Activated naive CD8-positive, alpha-beta T cell (primary cell): ENCODE measurements around the gene CSTF2T.

ENCODE experiments used
- H3K27ac Mint-ChIP-seq: one replicate; pipeline ENCODE4 v1.8.0; 2021; ENCODE audit warnings: mixed read lengths
- H3K27me3 Mint-ChIP-seq: one replicate; pipeline ENCODE4 v1.8.0; 2021; ENCODE audit warnings: mixed read lengths
- H3K36me3 Mint-ChIP-seq: one replicate; pipeline ENCODE4 v1.8.0; 2021; ENCODE audit warnings: mixed read lengths
- H3K4me1 Mint-ChIP-seq: one replicate; pipeline ENCODE4 v1.8.0; 2021; ENCODE audit warnings: low read depth, mixed read lengths
- H3K4me3 Mint-ChIP-seq: one replicate; pipeline ENCODE4 v1.8.0; 2021; ENCODE audit warnings: mild to moderate bottlenecking, mixed read lengths
- H3K9me3 Mint-ChIP-seq: one replicate; pipeline ENCODE4 v1.8.0; 2021; ENCODE audit warnings: low read depth, mixed read lengths

The CSTF2T gene

DNA sequence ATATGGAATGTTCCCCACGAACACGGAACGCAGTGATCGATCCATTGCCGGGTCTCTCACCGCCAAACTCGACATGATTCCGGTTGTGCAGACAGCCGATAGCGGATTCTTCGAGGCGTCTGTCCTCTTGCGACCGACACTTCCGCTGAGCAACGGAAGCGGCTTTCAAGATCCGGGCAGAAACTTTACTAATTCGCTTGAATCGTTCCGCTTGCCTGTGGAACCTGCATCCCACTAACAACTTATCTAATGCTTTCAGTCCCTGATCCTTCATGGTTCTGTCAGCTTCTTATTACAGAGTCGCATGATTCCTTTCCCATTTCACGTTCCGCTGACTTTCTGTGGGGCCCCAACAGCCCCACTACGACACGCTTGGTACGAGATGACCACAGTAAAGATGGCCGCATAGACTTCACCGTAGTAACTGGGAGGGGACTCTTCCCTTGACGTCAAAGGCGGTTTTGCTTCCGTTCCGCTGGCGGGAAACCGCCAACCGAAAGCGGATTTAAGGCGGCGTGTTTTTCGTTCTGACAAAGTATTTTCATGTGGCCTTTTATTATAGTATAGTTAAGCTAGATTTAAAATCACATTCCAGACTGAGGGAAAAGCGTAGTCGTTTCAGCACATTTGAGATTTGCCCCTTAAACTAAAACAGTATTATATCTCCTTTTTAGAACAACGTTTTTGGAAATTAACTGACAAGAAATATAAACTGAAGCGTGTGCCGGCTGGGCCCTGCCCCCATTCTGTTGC, at the start of gene CSTF2T:
Gene CSTF2T, minus strand, starts transcription at position 121 of the 753 bp plus-strand sequence. Its CDS starts 46 bp downstream, at position 75.
- peak within 1 kb of the TSS; percentile 100 for H3K27ac Mint-ChIP-seq
- H3K36me3 Mint-ChIP-seq, result peaks cover 14% of the 10 kb centered on the region
- peaks cover 54% of the 10 kb centered on the region for H3K4me1 Mint-ChIP-seq
- H3K27me3 Mint-ChIP-seq, result no peaks in the 10 kb centered on the region
- peak within 1 kb of the TSS; percentile 98 for H3K4me3 Mint-ChIP-seq
- H3K9me3 Mint-ChIP-seq, result no peaks in the 10 kb centered on the region

DNA sequence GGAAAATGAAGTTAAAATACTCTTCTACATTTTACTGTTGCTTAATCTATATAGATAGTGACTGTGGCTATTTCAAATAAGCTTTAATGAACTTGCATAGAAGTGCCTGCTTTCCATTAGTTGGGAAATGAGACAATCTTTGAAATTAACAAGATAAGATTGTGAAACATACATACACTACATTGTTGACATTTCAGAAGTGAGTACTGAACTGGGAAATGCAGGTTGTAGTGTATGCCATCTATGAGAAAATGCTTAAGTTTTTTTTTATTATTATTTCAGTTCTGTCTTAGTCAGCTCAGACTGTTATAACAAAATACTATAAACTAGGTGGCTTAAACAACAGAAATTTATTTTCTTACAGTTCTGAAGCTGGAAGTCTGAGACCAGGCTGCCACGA, 49.6 kb upstream of the CSTF2T start:
- Mint-ChIP-seq H3K27me3 (no peaks in the 10 kb centered on the region), H3K4me1 (no peaks in the 10 kb centered on the region), H3K36me3 (no peaks in the 10 kb centered on the region), H3K9me3 (no peaks in the 10 kb centered on the region), H3K27ac (no peak overlapping the region), H3K4me3 (no peak overlapping the region)

GRCh38 chr10:51747216-51747615, 47.8 kb upstream of the CSTF2T start:
- Mint-ChIP-seq H3K36me3 (no peaks in the 10 kb centered on the region), H3K4me1 (no peaks in the 10 kb centered on the region), H3K9me3 (no peaks in the 10 kb centered on the region), H3K4me3 (no peak overlapping the region), H3K27ac (no peak overlapping the region), H3K27me3 (no peaks in the 10 kb centered on the region)

DNA sequence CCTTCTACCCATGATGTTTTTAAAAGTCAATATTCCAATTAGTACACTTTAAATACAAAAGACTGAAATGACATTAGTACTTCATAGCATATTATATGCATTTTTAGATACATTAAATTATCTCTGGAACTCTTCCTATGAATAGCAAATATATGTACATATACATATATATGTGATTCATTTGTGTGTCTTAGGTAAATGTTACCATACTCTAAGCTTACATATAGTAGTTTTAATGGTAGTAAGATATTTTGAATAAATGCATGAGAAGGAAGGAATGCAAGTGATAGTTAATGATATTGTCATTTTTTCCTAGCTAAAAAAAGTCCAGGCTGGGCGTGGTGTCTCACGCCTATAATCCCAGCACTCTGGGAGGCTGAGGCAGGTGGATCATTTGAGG, 46.0 kb upstream of the CSTF2T start:
- Mint-ChIP-seq H3K27ac (no peak overlapping the region), H3K36me3 (no peaks in the 10 kb centered on the region)

DNA sequence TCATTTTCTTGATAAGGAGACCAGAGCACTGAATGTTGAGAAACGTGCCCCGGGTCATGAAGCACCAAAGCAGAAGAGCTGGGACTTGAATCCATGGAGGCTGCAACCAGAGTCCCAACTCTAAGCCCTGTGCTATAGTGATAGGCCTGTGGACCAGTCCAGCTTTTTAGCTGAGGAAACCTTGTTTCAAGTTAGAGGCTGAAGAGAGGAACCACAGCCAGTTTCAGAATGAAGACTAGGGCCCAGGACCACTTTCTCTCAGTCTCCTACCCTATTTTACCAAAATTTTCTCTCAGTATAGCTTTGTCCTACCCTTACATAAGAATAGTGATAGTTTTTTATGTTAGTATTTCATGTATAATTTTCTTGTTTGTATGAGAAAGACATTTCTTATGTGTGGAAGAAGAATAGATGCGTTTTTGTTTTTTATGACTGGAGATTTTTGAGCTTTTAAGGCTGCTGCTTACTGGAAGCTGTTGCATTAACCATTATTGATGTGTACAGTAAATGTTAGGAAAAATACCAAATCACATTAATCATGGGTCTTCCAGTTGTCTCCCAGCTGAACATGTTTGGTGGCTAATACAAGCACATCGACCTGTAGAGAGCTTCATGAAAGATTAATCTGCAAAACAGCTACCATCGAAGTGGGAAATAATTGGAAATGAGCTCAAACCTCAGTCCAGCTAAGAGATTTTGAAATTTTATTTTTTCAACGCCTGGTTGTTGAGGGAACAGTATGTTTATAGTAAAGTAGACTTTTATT, 45.0 kb upstream of the CSTF2T start:
- no peaks in the 10 kb centered on the region for H3K9me3 Mint-ChIP-seq
- H3K27ac Mint-ChIP-seq, result no peak overlapping the region
- H3K4me1 Mint-ChIP-seq, result no peaks in the 10 kb centered on the region
- H3K27me3 Mint-ChIP-seq, result no peaks in the 10 kb centered on the region
- no peak overlapping the region for H3K4me3 Mint-ChIP-seq
- H3K36me3 Mint-ChIP-seq, result no peaks in the 10 kb centered on the region

More for the DNA sequence above, 46.0 kb upstream of the CSTF2T start:
- Mint-ChIP-seq H3K4me3 (no peak overlapping the region), H3K4me1 (no peaks in the 10 kb centered on the region), H3K27me3 (no peaks in the 10 kb centered on the region), H3K9me3 (no peaks in the 10 kb centered on the region)

DNA sequence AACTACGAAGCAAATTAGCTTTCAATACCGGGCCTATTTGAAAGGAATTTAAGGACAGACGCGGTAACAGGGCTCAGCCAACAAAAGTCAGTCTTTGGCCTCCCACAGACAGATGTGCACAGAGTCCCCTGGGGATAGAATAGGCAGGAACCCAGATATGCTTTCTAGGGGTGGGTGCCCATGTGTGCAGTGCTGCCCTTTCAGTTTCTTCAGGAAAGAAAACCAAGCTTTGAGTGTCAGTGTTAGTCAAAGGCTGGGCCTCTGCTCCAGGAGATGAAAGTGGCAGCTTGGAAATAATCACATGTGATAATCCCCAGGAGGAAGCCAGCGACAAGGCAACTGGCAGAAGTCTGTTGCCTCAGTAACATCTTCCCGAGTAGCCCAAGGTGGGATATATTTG, 43.8 kb upstream of the CSTF2T start:
- Mint-ChIP-seq H3K4me3 (no peak overlapping the region), H3K36me3 (no peaks in the 10 kb centered on the region), H3K27ac (no peak overlapping the region), H3K27me3 (peaks cover 2% of the 10 kb centered on the region), H3K9me3 (no peaks in the 10 kb centered on the region), H3K4me1 (no peaks in the 10 kb centered on the region)

GRCh38 chr10:51733057-51733456, 33.7 kb upstream of the CSTF2T start:
- H3K4me1 Mint-ChIP-seq, result no peaks in the 10 kb centered on the region
- H3K4me3 Mint-ChIP-seq, result no peak overlapping the region
- H3K36me3 Mint-ChIP-seq, result no peaks in the 10 kb centered on the region
- peaks cover 5% of the 10 kb centered on the region for H3K27me3 Mint-ChIP-seq
- H3K9me3 Mint-ChIP-seq, result no peaks in the 10 kb centered on the region
- no peak overlapping the region for H3K27ac Mint-ChIP-seq

DNA sequence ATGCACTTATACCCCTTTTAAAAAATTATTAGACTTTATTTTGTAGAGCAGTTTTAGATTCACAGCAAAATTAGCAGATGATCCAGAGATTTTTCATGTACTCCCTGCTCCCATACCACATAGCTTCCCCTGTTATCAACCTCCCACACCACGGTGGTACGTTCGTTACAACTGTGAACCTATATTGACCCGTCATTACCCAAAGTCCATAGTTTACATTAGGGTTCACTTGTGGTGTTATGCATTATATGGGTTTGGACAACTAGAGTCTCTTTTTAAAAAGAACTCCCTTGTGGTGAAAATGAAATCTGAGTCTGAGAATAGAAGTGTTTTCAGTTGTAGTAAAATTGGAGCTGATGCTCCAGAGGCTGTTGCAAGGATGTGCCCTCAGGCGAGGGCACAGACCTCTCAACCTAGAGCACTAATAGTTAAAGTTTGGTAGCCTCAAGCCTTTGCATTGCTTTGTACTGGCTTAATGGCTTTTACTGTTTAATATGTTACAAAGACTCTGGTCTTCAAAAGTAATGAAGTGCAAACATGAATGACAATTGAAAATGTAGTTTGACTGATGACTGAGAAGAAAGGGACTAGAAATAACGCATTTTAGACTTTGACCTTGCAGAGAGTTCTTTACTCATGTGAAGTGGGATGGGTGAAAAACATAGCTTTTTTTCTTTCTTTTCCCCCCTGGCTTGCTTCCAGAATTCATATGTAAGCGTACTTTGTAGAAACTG, 30.6 kb upstream of the CSTF2T start:
- H3K36me3 Mint-ChIP-seq, result no peaks in the 10 kb centered on the region
- H3K4me1 Mint-ChIP-seq, result no peaks in the 10 kb centered on the region
- no peaks in the 10 kb centered on the region for H3K9me3 Mint-ChIP-seq
- H3K4me3 Mint-ChIP-seq, result no peak overlapping the region
- H3K27ac Mint-ChIP-seq, result no peak overlapping the region
- H3K27me3 Mint-ChIP-seq, result no peaks in the 10 kb centered on the region

DNA sequence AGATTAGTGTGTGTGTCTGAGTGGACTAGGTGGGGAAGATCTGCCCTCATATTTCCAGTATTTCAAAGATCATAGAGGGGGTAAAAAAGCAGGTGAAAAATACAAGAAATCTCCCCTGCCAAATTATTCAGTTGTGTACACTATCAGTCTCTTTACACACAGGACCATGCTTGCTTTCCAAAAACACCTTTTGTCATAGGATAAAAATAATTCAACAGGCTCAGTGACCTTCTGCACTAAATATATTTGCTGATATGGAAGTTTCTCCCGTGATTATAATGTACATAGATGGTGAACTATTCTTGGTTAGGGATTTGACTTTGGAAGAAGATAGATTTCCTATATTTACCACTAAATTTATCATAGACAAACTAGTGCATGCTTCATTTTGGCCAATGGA, 24.6 kb upstream of the CSTF2T start:
- Mint-ChIP-seq H3K9me3 (no peaks in the 10 kb centered on the region), H3K27ac (no peak overlapping the region), H3K36me3 (no peaks in the 10 kb centered on the region), H3K4me1 (no peaks in the 10 kb centered on the region), H3K27me3 (peaks cover 4% of the 10 kb centered on the region), H3K4me3 (no peak overlapping the region)

DNA sequence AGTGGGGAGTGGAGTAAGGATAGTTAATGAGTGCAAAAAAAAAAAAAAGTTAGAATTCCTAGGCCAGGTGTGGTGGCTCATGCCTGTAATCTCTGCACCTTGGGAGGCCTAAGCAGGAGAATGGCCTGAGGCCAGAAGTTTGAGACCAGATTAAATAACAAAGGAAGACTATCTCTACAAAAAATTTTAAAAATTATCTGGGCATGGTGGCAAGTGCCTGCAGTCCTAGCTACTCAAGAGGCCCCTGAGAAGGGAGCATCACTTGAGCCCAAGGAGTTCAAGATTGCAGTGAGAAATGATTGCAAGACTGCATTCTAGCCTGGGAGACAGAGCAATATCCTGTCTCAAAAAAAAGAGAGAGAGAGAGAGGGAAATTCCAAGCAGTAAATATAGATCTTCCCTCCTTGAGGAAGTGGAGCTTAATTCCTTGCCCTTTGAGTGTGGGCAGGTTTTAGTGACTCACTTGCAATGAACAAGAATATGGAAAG, 19.5 kb upstream of the CSTF2T start:
- Mint-ChIP-seq H3K9me3 (no peaks in the 10 kb centered on the region), H3K27ac (no peak overlapping the region), H3K4me1 (no peaks in the 10 kb centered on the region), H3K4me3 (no peak overlapping the region), H3K36me3 (no peaks in the 10 kb centered on the region), H3K27me3 (peaks cover 8% of the 10 kb centered on the region)

DNA sequence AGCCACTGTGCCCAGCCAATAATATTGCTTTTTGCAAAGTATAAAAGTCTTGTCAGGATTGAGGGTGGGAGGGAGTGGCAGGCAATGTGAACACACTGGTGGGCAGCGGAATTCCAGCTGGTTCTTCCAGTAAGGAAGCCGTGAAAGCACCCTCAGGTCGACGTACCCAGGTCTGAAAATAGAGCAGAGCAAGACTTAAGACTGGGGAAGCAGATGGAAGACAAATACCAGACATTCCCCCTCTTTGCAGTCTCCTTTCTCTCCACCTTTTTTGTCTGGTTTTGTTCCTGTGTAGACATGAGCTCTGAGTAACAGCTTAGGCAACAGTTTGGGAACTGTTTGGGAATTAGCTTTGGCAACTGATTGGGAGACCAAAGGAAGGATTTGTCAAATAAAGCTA, 17.6 kb upstream of the CSTF2T start:
- no peak overlapping the region for H3K4me3 Mint-ChIP-seq
- H3K36me3 Mint-ChIP-seq, result no peaks in the 10 kb centered on the region
- no peaks in the 10 kb centered on the region for H3K9me3 Mint-ChIP-seq
- H3K4me1 Mint-ChIP-seq, result no peaks in the 10 kb centered on the region
- peaks cover 6% of the 10 kb centered on the region for H3K27me3 Mint-ChIP-seq
- no peak overlapping the region for H3K27ac Mint-ChIP-seq

GRCh38 chr10:51711519-51711891, 12.1 kb upstream of the CSTF2T start:
- H3K27ac Mint-ChIP-seq, result no peak overlapping the region
- H3K27me3 Mint-ChIP-seq, result peaks cover 2% of the 10 kb centered on the region

DNA sequence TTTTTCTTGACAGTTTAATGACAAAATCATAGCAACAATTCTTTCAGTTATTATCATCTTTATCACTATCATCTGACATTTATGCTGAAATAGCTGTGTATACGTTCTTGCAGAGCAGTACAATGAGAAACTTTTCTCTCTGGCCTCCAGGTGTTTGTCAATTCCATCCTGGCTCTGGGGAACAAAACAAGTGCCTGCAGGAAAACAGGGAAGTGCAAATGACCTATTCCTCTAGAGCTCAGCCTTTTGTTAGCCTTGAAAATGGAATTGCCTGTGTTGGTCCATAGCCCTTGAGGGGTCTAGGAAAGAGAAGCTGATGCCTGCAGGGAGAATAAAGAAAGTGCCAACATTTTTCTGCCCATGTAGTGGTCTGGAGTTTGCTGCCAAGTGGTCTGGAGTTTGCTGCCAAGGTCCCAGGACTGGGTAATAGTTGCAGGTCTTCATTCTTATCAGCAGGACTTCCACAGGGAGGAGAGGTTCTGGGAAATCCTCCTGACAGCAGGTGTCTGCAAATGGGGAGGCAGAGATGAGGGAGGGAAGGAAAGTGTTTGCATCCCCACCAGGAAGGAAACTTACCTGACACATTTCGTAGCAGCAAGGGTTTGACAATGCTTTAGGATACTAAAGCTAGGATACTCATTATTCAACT, 10.1 kb upstream of the CSTF2T start:
- H3K4me1 Mint-ChIP-seq, result peaks cover 16% of the 10 kb centered on the region
- H3K27ac Mint-ChIP-seq, result no peak overlapping the region
- H3K9me3 Mint-ChIP-seq, result no peaks in the 10 kb centered on the region

More at GRCh38 chr10:51711519-51711891, 12.1 kb upstream of the CSTF2T start:
- no peak overlapping the region for H3K4me3 Mint-ChIP-seq
- H3K36me3 Mint-ChIP-seq, result peaks cover 2% of the 10 kb centered on the region
- no peaks in the 10 kb centered on the region for H3K9me3 Mint-ChIP-seq
- H3K4me1 Mint-ChIP-seq, result peaks cover 16% of the 10 kb centered on the region

GRCh38 chr10:51708609-51709008, 9.2 kb upstream of the CSTF2T start:
- Mint-ChIP-seq H3K36me3 (peaks cover 2% of the 10 kb centered on the region), H3K27ac (peak overlapping the region; percentile 65), H3K4me3 (no peak overlapping the region), H3K27me3 (no peaks in the 10 kb centered on the region), H3K9me3 (no peaks in the 10 kb centered on the region), H3K4me1 (peaks cover 16% of the 10 kb centered on the region)

More for the DNA sequence above, 10.1 kb upstream of the CSTF2T start:
- H3K4me3 Mint-ChIP-seq, result no peak overlapping the region
- H3K36me3 Mint-ChIP-seq, result peaks cover 2% of the 10 kb centered on the region
- no peaks in the 10 kb centered on the region for H3K27me3 Mint-ChIP-seq
